GM21576 (cell line): ENCODE measurements around the gene SS18L1.
"Not testable (repeated sequence)": the region's sequence is repeated elsewhere in the genome, so short reads cannot be mapped to it uniquely, and the experiment has no call there.

Source experiments
- ATAC-seq: cut with Tn5 transposase; IDR thresholded peaks from one replicate; pipeline ENCODE4 v1.9.1; 2021; ENCODE audit warnings: mild to moderate bottlenecking, moderate library complexity; ENCODE audit not compliant: unreplicated experiment

SS18L1 gene, protein sequence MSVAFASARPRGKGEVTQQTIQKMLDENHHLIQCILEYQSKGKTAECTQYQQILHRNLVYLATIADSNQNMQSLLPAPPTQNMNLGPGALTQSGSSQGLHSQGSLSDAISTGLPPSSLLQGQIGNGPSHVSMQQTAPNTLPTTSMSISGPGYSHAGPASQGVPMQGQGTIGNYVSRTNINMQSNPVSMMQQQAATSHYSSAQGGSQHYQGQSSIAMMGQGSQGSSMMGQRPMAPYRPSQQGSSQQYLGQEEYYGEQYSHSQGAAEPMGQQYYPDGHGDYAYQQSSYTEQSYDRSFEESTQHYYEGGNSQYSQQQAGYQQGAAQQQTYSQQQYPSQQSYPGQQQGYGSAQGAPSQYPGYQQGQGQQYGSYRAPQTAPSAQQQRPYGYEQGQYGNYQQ

DNA sequence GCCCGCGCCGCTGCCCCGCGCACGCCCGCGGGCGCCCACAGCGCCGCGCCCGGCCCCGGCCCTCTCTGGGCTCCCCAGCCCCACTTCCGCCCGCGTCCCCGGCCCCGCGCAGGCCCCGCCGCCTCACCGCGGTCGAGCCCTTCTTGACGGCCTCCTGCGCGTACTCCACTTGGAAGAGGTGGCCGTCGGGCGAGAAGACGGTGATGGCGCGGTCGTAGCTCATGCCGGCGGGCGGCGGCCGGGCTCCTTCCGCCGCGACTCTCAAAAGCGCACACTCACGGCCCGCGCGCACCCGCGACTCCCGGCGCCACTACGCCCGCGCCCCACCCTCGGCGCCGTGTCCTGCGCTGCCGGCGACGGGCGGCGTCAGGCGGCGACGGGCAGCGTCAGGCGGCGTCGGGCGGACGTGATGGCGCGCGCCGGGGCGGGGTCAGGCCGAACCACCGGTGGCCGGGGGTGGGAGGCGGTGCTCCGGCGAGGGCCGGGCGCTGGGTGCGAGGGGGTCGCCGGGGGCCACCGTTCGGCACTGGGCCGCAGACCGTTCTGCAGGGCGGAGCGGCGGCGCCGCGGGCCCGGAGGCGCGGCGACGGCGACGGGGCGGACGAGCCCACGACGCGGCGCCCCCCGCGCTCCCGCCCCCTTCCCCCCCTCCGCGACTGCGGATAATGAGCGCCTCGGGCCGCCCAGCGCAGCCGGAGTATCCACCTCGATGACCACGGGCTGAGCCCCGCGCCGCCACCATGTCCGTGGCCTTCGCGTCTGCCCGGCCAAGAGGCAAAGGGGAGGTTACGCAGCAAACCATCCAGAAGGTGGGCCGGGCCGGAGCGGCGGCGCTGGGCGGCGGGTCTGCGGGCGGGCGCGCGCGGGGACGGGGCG is at the start of gene SS18L1, which contains the start of gene PSMA7:
SS18L1 (plus strand) TSS at position 689 of the 876 bp plus-strand sequence; CDS start at position 741, 52 bp downstream.
PSMA7 (minus strand) TSS at position 314 of the 876 bp plus-strand sequence; CDS start at position 223, 91 bp downstream.
- ATAC-seq, result peak; percentile 67

DNA sequence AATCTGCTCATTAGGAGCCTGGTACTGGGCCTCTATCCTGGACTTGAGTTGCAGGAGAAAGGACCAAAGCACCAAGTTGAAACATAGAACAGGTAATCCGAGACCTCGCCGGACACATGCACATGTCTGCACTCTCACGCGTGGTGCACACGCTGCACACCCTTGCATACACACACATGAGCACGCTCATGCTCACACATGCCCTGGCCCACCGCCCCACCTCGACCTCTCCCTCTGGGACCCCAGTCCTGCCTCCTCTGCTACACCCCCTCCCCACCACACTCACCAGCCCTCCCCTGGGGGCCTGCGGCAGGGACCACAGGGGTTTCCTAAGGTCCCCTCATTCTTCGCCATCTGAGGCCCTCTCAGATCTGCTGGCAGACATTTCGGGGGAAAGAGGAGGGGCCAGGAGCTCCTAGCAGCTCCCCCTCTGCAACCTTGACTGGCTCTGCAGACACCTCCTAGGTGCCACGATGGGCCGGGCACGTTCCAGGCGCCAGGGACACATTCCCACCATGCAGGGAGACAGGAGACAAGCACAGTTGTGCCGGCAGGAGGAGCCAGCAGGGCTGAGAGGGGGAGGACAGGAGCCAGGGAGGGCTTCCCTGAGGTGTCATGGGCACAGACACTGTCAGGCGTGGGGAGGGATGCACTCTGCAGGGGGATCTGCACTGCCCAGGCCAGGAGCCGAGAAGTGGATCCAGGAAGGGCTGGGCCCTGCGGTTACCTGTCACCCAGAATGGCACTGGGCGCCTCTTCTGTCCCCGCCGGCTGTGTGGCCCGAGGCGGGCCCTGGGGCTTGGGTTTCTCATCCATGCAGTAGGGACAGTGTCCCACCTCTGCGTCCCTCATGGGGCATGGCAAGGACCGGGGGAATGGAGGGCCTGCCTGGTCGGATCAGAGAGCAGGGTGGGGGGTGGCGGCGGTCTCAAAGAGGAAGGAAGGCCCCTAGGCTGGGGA is 46.9 kb upstream of the SS18L1 start:
- ATAC-seq, result no peak

DNA sequence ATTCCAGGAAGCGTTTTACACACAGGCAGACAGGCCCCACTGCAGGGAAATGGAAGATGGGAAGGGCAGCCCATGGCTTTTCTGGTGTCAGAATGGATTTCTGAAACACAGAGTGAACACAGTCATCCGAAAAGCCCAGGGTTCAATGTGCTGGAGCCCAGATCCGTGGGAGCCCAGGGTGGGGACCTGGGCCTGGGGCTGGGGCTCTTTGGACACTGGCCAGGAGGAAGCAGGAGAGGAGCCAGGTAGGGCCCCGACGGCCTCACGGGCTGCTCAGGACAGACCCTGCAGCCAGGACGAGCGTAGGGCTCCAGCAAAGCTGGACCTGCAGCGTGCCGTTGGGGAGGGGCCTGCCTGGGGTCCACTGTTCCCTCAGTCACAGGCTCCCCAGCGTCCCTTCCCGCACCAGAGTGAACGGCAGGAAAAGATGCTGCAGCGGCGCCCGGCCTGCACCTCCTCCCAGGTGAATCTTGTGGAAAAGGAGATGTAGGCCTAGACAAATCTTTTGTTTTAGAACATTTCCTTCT is 45.6 kb upstream of the SS18L1 start:
- ATAC-seq, result no peak

DNA sequence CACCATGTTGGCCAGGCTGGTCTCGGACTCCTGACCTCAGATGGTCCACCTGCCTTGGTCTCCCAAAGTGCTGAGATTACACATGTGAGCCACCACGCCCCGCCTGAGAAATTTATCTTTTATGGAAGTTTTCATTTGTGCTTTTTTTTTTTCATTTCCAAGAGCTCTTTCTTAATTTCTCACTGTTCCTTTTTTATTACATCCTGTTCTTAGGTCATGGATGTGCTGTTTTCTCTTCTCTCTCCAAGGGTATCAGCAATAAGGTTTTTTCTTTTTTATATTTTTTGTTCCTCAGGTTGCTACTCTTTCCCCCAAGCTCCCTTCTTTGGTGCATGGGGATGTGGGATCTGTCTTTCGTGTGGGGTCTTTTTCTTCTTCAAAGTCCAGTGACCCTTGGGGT is 42.5 kb upstream of the SS18L1 start:
- no peak for ATAC-seq

DNA sequence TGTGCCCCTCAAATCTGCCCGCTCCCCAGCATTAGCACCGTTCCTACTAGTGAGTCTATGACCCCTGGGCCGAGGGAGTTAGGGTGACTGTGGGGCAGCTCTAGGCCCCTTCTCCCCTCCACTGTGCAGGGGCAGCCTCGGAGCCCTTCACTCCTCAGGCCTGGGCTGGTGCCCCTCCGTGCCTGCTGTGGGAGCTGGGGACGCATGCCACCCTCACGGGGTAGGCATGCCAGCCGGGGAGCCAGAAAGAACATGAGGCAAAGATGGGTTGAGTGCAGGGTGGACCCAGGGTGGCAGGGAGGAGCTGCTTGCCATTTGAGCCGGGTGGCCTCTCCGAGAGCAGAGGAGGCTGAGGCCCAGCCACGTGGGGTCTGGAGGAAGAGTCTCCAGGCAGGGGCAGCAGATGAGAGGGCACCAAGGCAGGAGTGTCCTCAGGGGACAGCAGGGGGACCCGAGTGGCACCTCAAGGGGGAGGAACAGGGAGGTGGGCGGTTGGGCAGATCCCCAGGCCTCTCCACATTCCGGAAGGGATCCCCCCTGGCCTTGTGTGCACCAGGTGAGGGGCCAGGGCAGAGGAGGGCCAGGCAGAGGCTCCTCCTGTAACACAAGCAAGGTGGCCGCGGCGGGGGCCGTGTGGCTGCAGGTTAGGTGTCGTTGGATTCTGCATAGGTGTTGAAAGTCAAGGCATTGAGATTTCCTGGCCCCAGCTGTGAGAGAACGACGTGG is 39.9 kb upstream of the SS18L1 start:
- no peak for ATAC-seq

DNA sequence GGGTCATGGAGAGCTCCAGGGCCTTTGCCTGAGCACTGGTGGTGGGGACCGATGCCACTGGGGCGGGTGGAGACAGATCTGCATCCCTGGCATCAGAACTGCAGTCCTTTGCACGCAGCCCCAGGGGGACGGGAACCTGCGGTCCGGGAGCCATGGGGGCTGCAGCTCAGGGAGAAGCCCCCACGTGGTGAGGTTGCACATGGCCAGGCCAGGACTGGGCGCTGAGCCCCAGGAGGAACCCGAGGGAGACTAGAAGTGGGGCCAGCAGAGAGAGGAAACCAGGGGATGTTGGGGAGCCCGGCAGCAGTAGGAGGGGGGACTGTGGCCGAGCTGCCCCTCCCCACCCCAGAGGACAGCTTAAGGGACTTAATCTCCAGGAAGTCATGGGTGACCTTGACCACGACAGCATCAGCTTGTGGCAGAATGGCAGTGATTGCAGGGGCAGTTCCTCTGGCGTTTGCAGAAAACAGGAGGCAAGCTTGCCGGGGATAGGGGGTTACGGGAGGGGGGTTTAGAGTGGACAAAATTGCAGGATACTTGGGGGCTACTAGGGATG is 39.3 kb upstream of the SS18L1 start:
- ATAC-seq, result no peak

DNA sequence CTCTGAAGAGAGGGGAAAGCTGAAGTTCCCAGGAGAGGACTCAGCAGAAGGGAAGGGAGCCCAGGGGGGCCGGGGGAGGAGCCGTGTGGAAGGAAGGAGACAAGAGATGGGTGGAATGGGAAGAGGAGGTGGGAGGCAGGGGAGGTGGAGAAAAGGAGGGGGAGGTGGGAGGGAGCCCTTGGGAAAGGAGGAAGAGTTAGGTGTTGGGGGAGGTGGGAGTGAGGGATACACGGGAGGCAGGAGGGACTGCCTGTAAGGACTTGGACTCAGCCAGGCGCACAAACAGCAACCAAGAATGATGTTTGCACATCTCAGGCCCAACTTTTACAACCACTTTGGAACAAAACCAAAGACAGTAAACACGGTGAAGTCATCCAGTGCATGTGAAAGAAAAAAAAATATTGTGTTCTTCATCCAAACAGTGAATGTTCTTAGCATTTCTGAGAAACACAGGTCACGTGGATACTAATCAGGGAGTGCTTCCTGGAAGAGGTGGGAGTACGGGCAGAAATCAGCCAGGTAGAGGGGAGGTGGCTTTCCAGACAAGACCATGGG is 38.7 kb upstream of the SS18L1 start:
- no peak for ATAC-seq

DNA sequence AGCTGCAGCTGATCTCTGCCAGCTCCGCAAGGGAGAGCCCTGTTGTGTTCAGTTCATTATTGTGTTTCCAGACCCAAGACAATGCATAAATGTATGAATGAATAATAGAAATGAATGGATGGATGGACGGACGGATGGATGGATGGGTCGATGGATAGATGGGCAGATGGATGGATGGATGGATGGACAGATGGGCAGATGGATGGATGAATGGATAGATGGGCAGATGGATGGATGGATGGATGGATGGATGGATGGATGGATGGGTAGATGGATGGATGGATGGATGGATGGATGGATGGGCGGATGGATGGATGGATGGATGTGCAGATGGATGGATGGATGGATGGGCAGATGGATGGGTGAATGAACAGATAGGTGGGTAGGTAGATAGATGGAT is 38.0 kb upstream of the SS18L1 start:
- ATAC-seq, result no peak

DNA sequence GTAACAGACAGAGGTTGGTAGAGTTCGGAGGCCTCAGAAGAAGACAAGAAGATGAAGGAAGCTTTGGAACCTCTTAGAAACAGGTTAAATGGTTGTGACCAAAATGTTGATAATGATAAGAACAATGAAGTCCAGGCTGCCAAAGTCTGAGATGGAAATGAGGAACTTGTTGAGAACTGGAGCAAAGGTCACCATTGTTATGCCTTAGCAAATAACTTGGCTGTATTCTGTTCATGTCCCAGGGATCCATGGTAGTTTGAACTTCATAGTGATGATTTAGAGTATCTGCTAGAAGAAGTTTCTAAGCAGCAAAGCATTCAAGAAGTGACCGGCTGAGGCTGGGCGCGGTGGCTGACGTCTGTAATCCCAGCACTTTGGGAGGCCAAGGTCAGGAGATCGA is 32.4 kb upstream of the SS18L1 start:
- ATAC-seq, result no peak

DNA sequence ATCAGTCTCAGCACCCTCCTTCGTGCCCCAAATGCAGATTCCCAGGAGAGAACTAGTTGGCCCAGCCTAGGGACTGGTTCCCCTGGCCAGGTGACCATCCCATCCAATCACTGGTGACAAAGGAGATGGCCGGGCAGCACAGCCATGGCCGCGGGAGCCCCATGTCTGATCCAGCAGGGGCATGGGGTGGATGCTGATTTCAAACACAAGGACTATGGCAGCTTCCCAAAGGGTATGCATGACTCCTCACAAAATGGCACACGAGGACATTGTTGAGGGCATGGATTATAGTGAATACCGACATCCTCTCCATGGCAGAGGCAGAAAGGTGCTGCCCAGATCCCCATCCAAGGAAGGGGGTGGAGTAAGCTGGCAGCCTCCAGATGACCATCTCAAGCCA is 31.2 kb upstream of the SS18L1 start:
- no peak for ATAC-seq

DNA sequence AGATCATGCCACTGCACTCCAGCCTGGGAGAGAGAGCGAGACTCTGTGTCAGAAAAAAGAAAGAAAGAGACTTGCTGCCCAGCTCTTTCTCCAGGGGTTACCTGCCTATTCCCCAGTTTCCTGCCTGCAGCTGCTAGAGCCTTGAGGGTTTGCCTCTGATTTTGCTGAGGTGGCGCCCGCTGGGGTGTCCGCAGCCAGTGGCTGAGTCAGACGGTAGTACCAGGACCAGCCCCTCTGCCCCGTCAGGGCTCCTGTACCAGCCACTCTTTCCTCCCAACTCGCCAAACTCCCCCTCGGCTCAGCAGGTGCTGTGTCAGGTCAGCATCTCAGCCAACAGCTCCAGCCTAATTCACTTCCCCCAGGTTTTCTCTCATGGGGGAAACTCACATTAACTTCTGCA is 28.7 kb upstream of the SS18L1 start:
- no peak for ATAC-seq

DNA sequence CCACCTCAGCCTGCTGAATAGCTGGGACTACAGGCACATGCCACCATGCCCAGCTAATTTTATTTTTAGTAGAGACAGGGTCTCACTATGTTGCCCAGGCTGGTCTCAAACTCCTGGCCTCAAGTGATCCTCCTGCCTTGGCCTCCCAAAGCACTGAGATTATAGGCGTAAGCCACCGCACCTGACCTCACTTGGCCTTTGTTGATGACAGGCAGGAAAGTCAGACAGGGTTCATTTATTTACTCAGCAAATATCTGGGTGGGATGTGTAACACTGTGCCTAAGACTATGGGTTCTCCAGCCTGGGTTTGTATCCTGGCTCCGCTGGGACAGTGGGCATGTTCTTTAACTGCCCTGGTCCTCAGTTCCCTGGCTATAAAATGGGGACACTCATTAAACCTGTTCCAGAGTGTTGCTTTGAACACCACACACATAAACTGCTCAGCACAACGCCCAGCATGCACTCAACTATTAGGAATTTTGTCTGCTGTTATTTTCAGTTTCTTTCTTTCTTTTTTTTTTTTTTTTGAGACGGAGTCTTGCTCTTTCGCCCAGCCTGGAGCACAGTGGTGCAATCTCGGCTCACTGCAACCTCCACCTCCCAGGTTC is 27.7 kb upstream of the SS18L1 start:
- ATAC-seq, result not testable (repeated sequence)

DNA sequence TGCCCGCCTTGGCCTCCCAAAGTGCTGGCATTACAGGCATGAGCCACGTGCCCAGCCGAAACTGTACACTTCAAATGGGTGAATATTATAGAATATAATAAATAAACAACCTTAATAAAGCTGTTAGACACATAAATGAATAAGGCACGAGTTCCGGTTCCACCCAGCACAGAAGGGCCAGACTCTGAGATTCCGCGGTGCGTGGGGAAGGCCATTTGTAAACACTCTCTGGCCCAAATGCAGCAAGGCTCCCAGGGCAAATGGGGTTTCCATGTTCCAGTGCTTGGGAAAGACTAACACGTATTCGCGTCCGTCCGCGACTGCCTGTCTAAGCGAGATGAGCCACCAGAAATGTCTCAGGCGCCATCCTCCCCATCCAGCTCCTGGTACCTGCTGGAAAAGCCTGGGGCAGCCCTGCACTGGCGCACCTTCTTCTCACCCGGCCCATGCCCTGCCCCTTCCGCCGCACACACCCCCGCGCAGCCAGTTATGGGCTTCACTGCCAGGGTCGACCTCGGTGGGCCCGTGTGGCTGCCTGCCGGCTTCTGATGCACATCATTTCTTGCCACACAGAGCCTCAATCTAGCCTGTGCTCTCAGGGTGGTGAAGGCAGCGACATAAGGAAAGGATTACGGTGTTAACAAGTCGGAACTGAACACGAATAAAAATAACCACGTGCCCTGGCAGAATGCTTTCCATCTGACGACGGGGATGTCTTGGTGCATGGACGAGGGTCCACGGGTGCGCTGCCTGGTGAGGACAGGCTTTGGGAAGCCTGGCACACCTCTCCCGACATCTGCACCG is 26.8 kb upstream of the SS18L1 start:
- ATAC-seq, result no peak

DNA sequence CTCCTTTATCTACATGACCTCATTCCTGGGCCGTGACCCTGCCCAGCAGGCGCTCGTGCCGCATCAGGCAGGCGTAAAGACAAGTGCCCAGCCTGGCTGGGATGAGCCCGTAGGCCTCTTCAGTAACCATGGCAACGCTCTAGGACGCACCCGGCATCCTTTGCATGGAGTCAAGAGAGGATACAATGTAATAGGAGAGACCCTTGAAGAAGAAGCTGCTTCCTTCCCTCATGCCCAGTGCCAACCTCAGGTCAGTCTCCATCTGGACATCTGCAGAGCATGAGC is 26.3 kb upstream of the SS18L1 start:
- ATAC-seq, result no peak

DNA sequence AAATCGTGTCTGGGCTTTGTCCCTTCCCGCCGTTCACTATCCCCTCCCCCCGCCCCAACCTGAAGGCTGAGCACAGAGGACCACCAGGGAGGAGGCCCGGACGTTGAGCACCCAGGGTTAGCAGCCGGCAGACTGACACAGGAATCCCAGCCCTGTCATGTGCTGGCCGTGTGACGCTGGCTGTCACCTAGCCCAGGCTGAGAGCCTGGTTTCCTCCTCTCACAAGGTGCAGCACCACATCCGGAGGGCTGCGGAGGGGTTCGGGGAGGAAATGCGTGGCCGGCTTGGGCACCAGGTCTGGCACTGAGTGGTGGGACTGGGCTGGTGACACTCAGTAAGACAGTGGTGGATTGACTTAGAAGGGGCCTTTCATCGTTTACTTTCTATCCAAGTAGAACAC is 25.9 kb upstream of the SS18L1 start:
- ATAC-seq, result no peak

DNA sequence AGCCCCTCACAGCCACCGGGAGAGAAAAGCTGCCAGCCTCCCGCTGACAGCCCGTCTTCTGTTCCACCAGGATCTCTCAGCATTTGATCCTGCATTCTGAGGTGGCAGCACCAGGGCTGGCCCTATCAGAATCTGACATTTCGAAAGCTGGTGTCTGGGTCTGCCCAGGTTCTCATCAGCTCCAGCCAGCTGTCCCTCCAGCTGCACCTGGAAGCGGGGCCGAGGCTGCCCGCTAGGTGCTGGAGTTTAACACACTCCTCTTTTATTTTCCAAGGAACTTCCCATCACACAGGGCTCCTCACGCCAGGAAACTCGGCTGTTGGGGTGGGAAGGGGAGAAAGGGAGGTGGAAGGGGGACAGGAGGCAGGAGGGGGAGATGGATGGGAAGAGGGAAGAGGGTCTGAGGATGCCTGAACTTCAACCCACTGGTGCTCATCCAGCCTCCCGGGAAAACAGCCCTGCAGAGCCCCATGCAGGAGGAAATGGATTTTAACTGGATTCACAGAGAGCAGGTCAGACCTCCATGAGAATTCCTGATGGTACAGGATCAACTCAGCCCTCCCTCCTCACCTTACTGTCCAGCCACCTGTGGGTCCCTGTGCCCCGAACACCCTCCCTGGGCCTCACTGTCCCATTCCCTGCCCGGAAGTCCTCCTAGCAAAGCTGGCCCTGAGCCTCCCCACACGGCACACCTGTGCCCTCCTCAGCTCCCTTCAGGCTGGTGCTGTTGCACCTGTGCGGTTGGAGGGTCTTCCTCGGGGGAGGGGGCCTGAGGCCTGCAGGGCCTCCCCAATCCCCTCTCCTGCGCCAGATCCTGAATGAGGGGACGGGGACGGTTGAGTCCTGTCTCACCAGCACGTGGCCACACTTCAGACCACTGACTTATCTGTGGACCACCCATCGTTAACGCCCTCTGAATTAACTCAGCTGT is 25.2 kb upstream of the SS18L1 start:
- no peak for ATAC-seq

DNA sequence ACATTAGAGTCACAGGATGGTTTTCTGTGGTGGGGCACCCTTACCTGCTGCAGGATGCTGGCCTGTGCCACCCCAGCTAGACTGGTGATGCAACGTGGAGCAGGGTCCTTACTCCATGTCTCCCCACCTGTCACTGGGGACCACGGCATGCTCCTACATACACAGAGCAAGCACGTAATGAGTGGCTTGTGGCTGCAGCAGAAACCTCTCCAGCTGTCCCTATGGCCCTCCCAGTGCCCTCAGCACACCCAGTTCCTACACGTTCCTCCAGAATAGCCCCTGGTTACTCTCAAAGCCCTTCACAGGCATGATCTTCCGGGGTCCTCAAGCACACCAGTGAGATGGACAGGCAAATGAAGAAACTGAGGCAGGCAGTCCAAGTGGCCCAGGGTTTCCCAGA is 24.5 kb upstream of the SS18L1 start:
- ATAC-seq, result no peak
